Measurements from ENCODE around the gene HTR3E.
A peak's percentile ranks its signal among the peaks of the same experiment; 100 is the strongest.

HTR3E gene

DNA sequence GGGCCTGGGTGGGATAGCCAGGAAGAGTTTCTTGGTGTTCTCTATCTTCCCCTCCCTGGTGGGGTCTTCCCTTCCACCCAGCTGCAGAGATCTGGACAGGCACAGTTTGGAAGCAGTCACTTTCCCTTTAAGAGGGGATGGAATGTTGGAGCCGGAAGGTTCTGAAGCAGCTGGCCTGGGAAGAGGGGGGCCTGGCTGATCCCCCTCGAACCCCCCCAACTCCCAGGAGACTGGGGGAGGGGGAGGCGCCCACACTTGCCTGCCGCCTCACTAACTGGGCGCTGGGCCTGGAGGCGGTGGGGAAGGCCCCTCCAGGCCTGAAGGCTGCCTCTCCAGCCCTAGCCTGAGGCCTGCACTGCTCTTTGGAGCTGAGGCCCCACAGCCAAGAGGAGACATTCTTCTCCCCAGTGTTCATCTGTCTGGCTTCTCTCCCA is 59.7 kb downstream of the HTR3E start:
- DNase-seq (ENCODE audit: low spot score) = peak; percentile 63
